Endometrial microvascular endothelial cells (primary cell): ENCODE results near the gene HBG1. TPM values are rescaled to one million over a fixed set of nuclear protein-coding genes. Genes with fewer than 3 reads are reported as not detected.

Experiments
- in situ Hi-C: cut with HindIII; loops from 2 replicates; pipeline ENCODE4 v1.10.0; 2017; ENCODE audit warnings: low sequenced_read_pairs, low pct_unique_long_range_greater_than_20kb; ENCODE audit errors: inconsistent ontology term
- total RNA-seq: library from RNA; depleted of rRNA; stranded (reverse); fragments of >200 nt; gene quantifications from one replicate; pipeline ENCODE4 v1.2.3, GENCODE V29; 2015; ENCODE audit errors: inconsistent ontology term

HBG1 gene
- total RNA-seq, 1 donor from 2014 or later: not detected

DNA sequence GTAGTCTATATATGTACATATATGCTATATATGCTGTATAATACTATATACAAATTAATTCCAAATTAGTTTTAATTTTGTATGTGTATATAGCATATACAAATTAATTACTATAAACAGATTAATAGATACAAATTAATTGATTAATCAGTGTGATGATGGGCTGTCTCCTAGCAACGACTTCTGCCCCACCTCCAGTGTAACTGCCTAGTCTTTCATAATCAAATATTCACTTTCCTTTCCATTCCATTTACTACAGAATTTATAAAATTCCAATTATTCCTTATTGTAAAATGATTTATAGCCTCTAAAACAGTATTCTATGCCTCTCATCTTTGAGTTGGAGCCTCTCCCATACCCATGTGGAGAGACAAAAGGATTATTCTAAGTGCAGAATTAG, 16.4 kb downstream of the HBG1 start:
- in situ Hi-C loops: no loop called here

DNA sequence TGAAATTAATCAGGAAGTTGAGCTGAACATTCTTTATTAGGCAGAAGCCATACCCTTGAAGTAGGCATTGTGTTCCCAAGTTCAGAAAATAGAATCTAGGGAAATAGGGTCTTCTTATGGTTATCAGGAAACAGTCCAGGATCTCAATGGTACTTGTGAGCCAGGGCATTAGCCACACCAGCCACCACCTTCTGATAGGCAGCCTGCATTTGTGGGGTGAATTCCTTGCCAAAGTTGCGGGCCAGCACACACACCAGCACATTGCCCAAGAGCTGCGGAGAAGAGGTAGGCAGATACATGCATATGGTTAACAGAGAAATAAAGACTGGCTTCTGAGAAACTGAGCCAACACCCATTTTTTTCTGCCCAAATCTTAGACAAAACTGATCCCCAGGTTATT, 16.8 kb downstream of the HBG1 start:
- in situ Hi-C loops: no loop called here

DNA sequence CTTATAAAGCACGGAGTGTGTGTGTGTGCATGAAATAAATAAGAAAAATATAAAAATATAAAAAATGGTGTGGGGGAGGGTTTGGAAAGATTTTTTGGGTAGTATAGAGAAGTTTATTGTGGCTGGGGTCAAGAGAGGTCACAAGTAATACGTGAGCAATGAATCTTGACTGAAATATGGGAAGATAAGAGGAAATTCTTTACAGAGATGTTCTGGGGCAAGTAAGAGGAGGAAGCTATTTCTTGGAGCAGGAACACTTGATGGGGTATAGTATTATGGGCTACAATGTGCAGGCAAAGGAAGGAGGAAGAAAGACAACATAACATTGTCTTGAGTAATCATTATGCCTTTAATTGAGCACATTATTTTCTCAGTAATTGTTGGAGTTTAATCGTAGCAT, 17.5 kb downstream of the HBG1 start:
- in situ Hi-C loops: no loop called here

DNA sequence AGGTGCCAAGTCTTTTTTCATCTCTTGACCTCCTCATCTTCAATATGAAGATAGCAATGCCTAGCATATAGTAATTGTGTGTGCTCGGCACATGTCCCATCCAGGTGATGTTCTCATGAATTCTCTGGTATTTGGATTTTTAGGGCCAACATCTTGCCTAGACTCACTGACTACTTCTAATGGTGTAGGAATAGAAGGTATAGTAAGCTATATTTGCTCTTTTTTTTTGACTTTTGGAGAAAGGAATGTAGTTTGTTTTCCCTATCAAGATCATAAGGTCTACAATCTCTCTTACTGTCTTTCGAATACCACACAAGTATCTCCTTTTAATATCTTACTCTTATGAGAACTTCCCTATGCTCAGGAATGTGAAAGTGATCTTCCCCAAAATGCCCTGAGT, 18.5 kb downstream of the HBG1 start:
- in situ Hi-C loops: no loop called here

DNA sequence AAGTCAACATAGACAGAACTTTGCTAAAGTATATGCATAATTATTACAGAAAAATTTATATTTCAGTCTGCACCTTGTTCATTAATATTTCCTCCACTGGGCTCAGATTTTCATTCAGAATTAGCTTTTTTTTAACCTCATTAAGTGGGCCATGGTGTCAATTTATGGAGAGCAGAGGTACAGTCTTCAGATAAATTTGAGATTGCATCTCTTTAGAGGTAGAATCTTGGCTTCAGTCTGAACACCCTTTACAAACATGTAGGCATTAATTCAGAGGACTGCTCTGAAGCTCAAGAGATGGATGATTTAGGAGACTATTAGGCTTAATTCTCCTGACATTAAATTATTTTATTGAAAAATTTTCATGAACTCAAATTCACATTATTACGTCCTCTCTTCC, 19.4 kb downstream of the HBG1 start:
- in situ Hi-C loops: no loop called here

DNA sequence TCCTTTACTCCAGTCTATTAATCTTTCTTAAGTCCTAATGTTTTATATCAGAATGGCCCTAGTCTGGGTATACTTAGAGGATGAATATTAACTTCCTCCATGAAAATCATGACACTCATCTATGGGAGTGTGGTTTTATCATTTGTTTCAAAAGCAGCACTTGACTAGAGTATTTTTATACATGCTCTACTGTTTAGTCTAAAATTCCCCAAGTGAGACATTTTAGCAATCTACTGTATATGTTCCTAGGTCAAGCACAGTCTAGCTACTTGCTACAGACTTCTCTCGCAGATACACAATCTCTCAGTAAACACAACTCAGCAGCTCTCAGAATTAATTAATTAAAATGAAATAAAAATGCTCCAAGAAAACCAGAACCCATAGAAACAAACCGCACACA, 19.9 kb downstream of the HBG1 start:
- in situ Hi-C loops: no loop called here

DNA sequence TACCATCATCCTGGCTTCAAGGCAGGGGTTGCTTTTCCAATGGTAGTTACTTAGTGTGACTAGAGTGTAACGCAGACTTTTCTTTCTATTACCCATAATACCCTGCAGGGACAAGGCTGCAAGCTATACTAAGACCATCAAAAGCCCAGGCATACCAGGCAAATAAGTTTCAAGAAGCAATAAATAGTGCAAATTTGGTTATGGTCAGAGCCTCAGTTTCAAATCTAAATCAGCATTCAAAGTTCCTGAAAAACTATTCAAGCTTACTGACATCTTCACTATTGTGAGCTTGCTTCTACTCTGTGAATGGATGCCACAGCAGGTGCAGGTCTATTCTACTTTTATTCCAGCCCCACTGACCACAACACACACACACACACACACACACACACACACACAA, 20.3 kb downstream of the HBG1 start:
- in situ Hi-C loops: no loop called here

DNA sequence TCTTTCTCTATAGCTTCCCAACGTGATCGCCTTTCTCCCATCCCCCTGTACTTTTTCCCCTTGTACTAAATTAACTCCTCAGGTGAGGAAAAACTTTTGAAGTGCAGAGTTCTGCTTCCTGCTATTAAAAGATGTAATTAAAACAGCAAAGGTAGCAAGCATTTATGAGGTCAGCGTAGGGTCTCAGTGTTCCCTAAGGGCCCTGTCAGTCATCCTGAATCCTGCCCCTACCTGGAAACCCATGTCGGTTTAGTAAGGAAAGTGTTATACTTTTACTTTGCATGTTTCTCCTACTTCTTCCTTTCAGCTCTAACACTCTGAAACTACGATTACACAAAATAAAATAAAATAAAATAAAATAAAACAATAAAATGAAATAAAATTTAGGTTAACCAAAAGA, 21.5 kb downstream of the HBG1 start:
- in situ Hi-C loops: no loop called here

DNA sequence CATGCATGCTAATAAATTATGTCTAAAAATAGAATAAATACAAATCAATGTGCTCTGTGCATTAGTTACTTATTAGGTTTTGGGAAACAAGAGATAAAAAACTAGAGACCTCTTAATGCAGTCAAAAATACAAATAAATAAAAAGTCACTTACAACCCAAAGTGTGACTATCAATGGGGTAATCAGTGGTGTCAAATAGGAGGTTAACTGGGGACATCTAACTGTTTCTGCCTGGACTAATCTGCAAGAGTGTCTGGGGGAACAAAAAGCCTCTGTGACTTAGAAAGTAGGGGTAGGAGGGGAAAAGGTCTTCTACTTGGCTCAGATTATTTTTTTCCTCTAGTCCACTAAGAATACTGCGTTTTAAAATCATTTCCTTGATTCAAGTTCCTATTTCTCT, 22.0 kb downstream of the HBG1 start:
- in situ Hi-C loops: no loop called here

DNA sequence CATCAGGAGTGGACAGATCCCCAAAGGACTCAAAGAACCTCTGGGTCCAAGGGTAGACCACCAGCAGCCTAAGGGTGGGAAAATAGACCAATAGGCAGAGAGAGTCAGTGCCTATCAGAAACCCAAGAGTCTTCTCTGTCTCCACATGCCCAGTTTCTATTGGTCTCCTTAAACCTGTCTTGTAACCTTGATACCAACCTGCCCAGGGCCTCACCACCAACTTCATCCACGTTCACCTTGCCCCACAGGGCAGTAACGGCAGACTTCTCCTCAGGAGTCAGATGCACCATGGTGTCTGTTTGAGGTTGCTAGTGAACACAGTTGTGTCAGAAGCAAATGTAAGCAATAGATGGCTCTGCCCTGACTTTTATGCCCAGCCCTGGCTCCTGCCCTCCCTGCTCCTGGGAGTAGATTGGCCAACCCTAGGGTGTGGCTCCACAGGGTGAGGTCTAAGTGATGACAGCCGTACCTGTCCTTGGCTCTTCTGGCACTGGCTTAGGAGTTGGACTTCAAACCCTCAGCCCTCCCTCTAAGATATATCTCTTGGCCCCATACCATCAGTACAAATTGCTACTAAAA, 22.8 kb downstream of the HBG1 start, which contains the start of gene HBB:
Gene HBB (minus strand): TSS at position 340 of the 579 bp plus-strand sequence. CDS start 50 bp downstream, at position 290.
- in situ Hi-C loops: no loop called here

DNA sequence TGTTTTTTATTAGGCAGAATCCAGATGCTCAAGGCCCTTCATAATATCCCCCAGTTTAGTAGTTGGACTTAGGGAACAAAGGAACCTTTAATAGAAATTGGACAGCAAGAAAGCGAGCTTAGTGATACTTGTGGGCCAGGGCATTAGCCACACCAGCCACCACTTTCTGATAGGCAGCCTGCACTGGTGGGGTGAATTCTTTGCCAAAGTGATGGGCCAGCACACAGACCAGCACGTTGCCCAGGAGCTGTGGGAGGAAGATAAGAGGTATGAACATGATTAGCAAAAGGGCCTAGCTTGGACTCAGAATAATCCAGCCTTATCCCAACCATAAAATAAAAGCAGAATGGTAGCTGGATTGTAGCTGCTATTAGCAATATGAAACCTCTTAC, 24.2 kb downstream of the HBG1 start:
- in situ Hi-C loops: no loop called here

DNA sequence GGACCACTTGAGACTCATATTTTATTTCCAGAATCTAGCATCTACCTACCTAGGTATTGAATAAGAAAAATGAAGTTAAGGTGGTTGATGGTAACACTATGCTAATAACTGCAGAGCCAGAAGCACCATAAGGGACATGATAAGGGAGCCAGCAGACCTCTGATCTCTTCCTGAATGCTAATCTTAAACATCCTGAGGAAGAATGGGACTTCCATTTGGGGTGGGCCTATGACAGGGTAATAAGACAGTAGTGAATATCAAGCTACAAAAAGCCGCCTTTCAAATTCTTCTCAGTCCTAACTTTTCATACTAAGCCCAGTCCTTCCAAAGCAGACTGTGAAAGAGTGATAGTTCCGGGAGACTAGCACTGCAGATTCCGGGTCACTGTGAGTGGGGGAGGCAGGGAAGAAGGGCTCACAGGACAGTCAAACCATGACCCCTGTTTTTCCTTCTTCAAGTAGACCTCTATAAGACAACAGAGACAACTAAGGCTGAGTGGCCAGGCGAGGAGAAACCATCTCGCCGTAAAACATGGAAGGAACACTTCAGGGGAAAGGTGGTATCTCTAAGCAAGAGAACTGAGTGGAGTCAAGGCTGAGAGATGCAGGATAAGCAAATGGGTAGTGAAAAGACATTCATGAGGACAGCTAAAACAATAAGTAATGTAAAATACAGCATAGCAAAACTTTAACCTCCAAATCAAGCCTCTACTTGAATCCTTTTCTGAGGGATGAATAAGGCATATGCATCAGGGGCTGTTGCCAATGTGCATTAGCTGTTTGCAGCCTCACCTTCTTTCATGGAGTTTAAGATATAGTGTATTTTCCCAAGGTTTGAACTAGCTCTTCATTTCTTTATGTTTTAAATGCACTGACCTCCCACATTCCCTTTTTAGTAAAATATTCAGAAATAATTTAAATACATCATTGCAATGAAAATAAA, 24.8 kb downstream of the HBG1 start:
- in situ Hi-C loops: no loop called here

DNA sequence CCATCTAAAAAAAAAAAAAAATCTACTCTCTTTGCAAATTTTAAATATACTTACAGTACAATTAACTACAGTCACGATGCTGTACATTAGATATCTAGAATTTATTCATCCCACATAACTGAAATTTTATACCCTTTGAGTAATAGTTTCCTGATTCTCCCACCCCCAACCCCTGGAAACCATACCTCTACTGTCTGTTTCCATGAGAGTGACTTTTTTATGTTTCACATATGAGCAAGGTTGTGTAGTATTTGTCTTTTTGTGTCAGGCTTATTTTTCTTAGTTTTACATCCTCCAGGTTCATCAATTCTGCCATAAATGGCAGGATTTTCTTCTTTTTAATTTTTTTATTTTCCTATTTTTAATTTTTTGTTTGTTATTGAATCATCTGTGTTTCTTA, 26.0 kb downstream of the HBG1 start:
- in situ Hi-C loops: no loop called here

DNA sequence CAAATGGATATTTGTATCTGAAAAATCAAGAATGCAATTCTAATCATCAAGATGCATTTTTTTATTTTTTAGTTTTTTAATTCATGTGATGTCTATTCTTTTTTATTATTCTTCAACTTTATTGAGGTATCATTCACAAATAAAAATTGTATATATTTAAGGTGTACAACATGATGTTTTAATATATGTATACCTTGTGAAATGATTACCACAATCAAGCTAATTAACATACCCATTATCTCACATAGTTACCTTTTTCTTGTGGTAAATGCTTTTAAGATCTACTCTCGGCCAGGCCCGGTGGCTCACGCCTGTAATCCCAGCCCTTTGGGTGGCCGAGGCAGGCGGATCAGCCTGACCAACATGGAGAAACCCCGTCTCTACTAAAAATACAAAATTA, 26.5 kb downstream of the HBG1 start:
- in situ Hi-C loops: no loop called here

DNA sequence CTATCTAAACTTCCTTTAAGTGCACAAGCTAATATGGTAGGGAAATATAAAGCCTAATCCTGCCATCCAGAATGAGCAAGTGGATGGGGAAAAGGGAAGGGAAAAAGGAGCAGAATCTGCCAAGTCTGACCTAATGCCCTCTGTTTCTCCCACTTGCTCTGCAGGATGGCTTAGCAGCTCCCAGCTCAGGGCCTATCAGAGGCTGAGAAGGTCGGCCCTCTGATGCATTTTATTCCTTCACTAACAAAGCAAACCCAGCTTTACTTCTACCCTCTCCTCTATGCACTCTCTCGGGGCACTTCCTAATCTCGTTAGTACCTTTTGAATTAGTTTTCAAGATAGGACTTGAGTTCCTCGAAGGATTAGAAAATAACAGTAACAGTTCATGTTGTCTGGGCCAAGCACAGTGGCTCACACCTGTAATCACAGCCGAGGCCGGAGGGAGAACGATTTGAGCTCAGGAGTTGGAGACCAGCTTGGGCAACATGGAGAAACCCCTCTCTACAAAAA, 39.2 kb downstream of the HBG1 start:
- in situ Hi-C loops: no loop called here

DNA sequence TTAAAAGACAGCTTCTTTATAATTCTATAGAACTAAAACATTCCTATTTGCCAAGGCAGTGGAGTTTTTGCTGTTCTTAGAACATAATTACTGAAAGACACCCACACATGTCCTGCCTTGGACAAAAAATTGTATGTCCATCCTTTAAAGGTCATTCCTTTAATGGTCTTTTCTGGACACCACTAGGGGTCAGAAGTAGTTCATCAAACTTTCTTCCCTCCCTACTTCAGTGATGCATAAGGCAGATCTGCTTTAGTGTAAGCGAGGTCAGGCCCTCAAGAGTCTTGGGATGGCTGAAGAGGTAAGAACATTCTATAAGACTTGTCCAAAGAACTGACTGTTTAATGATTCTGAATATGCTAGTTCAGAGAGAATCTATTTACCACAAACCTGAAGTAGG, 44.9 kb downstream of the HBG1 start:
- in situ Hi-C loops: no loop called here

DNA sequence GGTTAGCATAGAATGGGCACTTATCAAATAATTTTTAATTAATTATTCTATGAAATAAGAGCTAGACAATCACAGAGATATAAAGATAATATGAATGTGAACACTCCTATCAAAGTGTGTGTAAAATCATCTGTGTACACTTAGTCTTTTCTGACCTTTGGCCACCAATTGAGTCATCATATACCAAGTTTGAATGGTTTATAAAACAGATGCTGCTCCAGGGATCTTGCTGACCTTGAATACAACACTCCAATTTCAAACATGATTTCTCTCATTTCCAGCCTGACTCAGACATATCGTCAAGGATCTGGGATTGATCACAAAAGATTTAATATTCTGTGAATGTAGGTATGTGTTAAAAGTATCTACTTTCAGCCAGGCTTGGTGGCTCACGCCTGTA, 46.3 kb downstream of the HBG1 start:
- in situ Hi-C loops: no loop called here

DNA sequence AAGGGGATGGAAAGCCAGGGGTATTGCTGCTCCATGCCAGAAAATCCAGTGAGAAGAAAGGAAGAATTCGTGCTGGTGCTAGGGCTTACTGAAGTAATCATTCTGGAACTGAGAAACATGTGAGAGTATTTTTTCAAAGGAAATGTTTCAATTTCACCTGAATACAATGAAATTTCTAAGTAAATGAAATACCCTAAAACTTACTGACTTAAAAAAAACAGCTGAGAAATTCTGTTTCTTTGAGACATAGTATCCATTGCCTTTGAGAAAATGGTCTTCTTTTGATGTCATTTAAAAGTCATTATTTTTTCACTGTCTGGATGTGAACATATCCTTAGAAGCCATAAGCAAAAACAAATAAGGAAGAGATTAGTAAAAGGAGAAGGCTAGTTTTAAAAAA, 49.1 kb downstream of the HBG1 start, which contains the start of gene OR51V1:
Gene OR51V1 (minus strand): TSS at position 101 of the 400 bp plus-strand sequence. CDS start 0 bp downstream, at position 101.
- in situ Hi-C loops: no loop called here

DNA sequence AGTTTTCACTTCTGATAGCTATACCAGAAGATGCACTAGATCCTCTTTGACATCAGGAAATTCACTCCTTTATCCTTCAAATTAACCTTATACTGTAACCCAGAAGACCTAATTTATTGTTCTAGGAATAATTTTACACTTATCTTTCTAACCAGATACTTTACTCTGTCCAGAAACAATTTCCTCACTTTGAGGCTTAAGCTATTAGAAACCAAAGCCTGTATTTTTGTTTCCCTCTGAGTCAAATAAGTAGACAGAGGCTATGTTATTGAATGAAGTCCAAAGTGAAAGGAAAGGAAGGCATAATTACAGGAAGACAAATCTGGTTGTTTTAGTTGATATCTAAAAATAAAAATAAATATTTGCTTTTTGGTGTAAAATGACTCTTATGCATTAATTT, 51.4 kb downstream of the HBG1 start:
- in situ Hi-C loops: no loop called here
